HG02798 (cell line): ENCODE measurements around the gene TAS2R7.

Source experiments
- ATAC-seq: cut with Tn5 transposase; IDR thresholded peaks from one replicate; pipeline ENCODE4 v1.9.1; 2021; ENCODE audit warnings: mild to moderate bottlenecking; ENCODE audit not compliant: unreplicated experiment, poor library complexity

The TAS2R7 gene

DNA sequence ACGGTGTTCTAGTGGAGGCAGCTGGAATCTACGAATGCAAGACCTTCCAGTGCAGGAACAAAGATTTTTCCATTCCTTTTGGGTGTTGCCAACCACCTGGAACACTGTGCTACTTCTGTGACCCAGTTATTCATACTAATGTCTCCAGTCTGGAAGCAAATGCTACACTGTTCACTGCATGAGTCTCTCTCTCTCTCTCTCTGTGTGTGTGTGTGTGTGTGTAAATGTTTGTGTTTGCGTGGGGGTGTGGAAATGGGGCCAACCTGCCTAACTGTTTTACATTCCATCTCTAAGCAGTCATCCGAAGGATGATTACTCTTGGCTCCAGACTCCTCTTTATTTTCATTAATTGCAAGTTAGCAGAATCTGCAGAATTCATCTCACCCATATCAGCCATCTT is 49.4 kb downstream of the TAS2R7 start:
- ATAC-seq = no peak
